Cardiac muscle cell (in vitro differentiated cells and primary cell): Measurements from ENCODE around the gene ZNF850. TPM values are rescaled to one million over a fixed set of nuclear protein-coding genes. Genes with fewer than 3 reads are reported as not detected.
"Not testable (repeated sequence)": the region's sequence is repeated elsewhere in the genome, so short reads cannot be mapped to it uniquely, and the experiment has no call there.

Experiments used
- DNase-seq, 2 donors: peaks; one replicate each; pipeline versions ENCODE4 v3.0.0 to v3.0.0-alpha.2; 2010 to 2017; ENCODE audit warnings: low read depth in 1 of 2, low spot score in 1 of 2
- H3K27ac ChIP-seq: fragments of 200-600 bp; sonication (generic); 2 replicates; pipeline ENCODE4 v1.5.1; 2016
- H3K27me3 ChIP-seq: fragments of 200-600 bp; sonication (generic); 2 replicates; pipeline ENCODE4 v1.6.0; 2016; ENCODE audit warnings: control low read depth
- H3K36me3 ChIP-seq: fragments of 200-600 bp; sonication (generic); 2 replicates; pipeline ENCODE4 v1.5.1; 2016; ENCODE audit warnings: control low read depth
- H3K4me1 ChIP-seq: fragments of 200-600 bp; sonication (generic); 2 replicates; pipeline ENCODE4 v1.8.1; 2017; ENCODE audit warnings: low read depth, mild to moderate bottlenecking, mixed run types
- H3K4me3 ChIP-seq: fragments of 200-600 bp; sonication (generic); 2 replicates; pipeline ENCODE4 v1.5.1; 2016; ENCODE audit warnings: mild to moderate bottlenecking
- H3K9me3 ChIP-seq: fragments of 200-600 bp; sonication (generic); 2 replicates; pipeline ENCODE4 v1.5.1; 2017; ENCODE audit warnings: low read depth, mild to moderate bottlenecking, control low read depth
- CTCF ChIP-seq: IDR thresholded peaks from 2 replicates; pipeline ENCODE4 v1.5.1; 2012; ENCODE audit warnings: low read depth, mild to moderate bottlenecking, low read length
- polyA plus RNA-seq: library from polyadenylated mRNA; unstranded; fragments of >200 nt; fragmentation: Nextera tagmentation; extraction: Ambion mirVana; gene quantifications from 2 replicates; pipeline ENCODE4 v1.2.1, GENCODE V29; 2016
- total RNA-seq: library from RNA; depleted of rRNA; stranded (reverse); fragments of >200 nt; gene quantifications from 2 replicates; pipeline ENCODE4 v1.2.3, GENCODE V29; 2016

Gene ZNF850
- total and polyA plus RNA-seq, 2 experiments from 2014 or later: 2.9 to 27.8 TPM

- Histone ChIP-seq H3K27me3 (no peaks in the 10 kb centered on the region), H3K4me1 (no peaks in the 10 kb centered on the region), H3K4me3 (no peak overlapping the region), H3K27ac (no peak overlapping the region), H3K36me3 (peaks cover 62% of the 10 kb centered on the region), H3K9me3 (peaks cover 44% of the 10 kb centered on the region)
- no peak for TF ChIP-seq CTCF
- DNase-seq: no peak
Observed at GRCh38 chr19:36750066-36750691, 22.4 kb downstream of the ZNF850 start.

GRCh38 chr19:36749613-36750012, 23.0 kb downstream of the ZNF850 start:
- not testable (repeated sequence) for H3K27ac ChIP-seq, H3K4me1 ChIP-seq, H3K27me3 ChIP-seq, DNase-seq, H3K4me3 ChIP-seq
- peaks cover 59% of the 10 kb centered on the region for H3K36me3 ChIP-seq
- peaks cover 46% of the 10 kb centered on the region for H3K9me3 ChIP-seq

GRCh38 chr19:36748431-36749275, 24.0 kb downstream of the ZNF850 start:
- H3K27ac ChIP-seq: no peak overlapping the region
- no peak for TF ChIP-seq CTCF
- H3K4me3 ChIP-seq: no peak overlapping the region
- no peaks in the 10 kb centered on the region for H3K4me1 ChIP-seq
- no peaks in the 10 kb centered on the region for H3K27me3 ChIP-seq
- H3K9me3 ChIP-seq: peaks cover 50% of the 10 kb centered on the region
- H3K36me3 ChIP-seq: peaks cover 58% of the 10 kb centered on the region
- no peak for DNase-seq

GRCh38 chr19:36747750-36748149, 24.9 kb downstream of the ZNF850 start:
- H3K27me3 ChIP-seq: no peaks in the 10 kb centered on the region
- H3K27ac ChIP-seq: no peak overlapping the region
- H3K9me3 ChIP-seq: peaks cover 50% of the 10 kb centered on the region
- peaks cover 56% of the 10 kb centered on the region for H3K36me3 ChIP-seq
- H3K4me3 ChIP-seq: no peak overlapping the region
- no peak for DNase-seq
- TF ChIP-seq CTCF: no peak
- H3K4me1 ChIP-seq: no peaks in the 10 kb centered on the region

- no peak overlapping the region for H3K4me3 ChIP-seq
- H3K27ac ChIP-seq: no peak overlapping the region
- H3K9me3 ChIP-seq: peaks cover 47% of the 10 kb centered on the region
- H3K4me1 ChIP-seq: no peaks in the 10 kb centered on the region
- H3K27me3 ChIP-seq: no peaks in the 10 kb centered on the region
- TF ChIP-seq CTCF: no peak
- DNase-seq: no peak
- peaks cover 47% of the 10 kb centered on the region for H3K36me3 ChIP-seq
Observed at GRCh38 chr19:36745870-36746269, 26.7 kb downstream of the ZNF850 start.

GRCh38 chr19:36736166-36736565, 36.4 kb downstream of the ZNF850 start:
- not testable (repeated sequence) for H3K4me1 ChIP-seq, H3K9me3 ChIP-seq, H3K27ac ChIP-seq, DNase-seq, H3K4me3 ChIP-seq, H3K36me3 ChIP-seq, H3K27me3 ChIP-seq
